OCI-LY3 (cell line): ENCODE results near the gene ICAM3.

Experiments used
- CTCF ChIP-seq: fragments of 200-600, 300-600 bp; sonication (generic); IDR thresholded peaks from 2 replicates; pipeline ENCODE4 v1.5.1; 2014; ENCODE audit warnings: antibody characterized with exemption, low read length, low read depth
- EZH2phosphoT487 ChIP-seq: fragments of 200-600 bp; shearing (Covaris generic); IDR thresholded peaks from 2 replicates; pipeline ENCODE4 v1.6.1; 2018; ENCODE audit warnings: antibody characterized with exemption, mixed run types, low read depth

- TF ChIP-seq CTCF (no peak), EZH2phosphoT487 (no peak)
These were observed 25.2 kb upstream of the ICAM3 start for GRCh38 chr19:10364644-10365043.
